G401.6 (cell line): ENCODE measurements around the gene CAMKV.
"Not testable (repeated sequence)": the region's sequence is repeated elsewhere in the genome, so short reads cannot be mapped to it uniquely, and the experiment has no call there.

Source experiments
- FAIRE-seq: peaks from 2 replicates; lab custom pipeline; 2012; peaks lifted over from hg19 to GRCh38; lab: Jason Lieb, UNC

The CAMKV gene

GRCh38 chr3:49845694-49846093 lies 24.0 kb downstream of the CAMKV start:
- no peak for FAIRE-seq

DNA sequence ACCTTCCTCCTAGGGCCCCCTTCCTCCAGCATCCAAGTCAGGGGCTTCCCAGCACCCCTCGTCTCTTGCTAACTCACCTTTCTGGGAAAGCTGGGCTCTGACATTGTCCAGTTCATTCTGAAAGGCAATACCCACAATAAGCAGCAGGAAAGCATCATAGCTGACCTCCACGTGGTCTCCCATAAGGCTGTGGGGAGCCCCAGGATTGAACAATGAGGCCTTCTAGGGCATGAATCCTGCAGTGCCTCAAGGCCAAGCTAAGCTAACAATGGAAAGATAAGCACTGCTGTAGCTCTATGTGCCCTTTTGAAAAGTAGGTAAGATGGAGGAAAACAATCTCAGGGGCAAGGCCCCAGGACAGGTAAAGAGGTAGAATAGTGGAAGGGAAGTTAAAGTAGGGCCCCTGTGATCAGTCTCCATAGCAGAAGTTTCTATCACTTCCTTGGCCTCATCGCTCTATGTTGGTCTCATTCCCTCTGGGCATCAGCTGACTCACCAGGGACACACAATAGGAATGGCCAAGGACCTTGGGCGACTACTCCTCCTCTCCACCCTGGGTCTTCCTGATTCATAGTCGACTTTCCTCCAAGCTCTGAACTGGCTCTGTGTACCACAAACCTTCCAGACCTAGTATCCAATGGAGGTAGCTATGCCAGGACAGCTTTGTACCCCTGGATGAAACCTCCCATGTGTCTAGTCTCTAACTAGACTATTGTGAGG lies 25.1 kb downstream of the CAMKV start:
- no peak for FAIRE-seq

- no peak for FAIRE-seq
These were observed 26.7 kb downstream of the CAMKV start for GRCh38 chr3:49842843-49843517.

DNA sequence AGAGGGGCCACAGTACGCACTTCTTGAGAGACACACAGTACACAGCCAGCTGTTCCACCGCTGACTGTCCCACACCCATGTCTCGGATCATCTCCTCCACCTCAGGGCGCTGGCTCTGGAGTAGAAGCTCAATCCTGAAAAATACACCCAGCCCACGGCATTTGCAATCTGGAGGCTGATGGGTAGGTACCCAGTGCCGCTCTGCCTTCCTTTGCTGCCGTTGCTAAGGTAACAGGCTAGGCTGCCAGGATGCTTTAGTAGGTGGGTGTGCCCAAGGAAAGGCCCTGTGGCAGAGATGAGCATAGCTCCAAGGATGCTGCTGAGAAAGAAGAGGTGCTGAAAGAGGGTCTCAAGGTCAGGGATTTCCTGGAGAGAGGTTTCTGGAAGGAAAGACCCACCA lies 27.9 kb downstream of the CAMKV start:
- FAIRE-seq: no peak

DNA sequence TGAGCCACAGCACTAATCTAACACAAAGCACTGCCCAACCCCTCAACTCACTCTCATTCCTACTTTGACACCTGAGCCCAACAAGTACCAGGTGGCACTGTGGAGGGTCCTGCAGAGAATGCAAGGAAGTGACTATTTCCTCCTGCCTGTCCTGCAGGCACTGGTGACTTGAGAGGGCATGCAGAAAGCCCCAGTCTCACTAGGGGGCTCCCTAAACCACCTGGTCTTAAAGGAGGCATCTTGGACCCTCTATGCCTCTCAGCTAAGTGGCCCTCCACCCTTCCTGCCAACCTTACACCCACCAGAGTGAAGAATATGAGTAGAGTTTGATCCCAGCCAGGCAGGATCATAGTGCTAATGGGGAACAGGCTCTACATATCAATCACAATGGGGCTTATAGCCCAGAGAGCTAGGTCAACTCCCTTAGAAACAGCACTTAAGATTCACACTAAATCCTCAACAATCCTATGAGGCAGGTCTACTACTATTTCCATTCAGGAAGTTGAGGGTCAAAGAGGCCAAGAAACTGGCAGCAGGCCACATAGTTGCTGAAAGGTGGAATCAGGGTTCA lies 28.5 kb downstream of the CAMKV start:
- no peak for FAIRE-seq

GRCh38 chr3:49840388-49840787 lies 29.3 kb downstream of the CAMKV start:
- no peak for FAIRE-seq

GRCh38 chr3:49839193-49839809 lies 30.4 kb downstream of the CAMKV start:
- peak; percentile 85 for FAIRE-seq

GRCh38 chr3:49831341-49831740 lies 38.4 kb downstream of the CAMKV start:
- FAIRE-seq: no peak

GRCh38 chr3:49826016-49826415 lies 43.7 kb downstream of the CAMKV start:
- FAIRE-seq: no peak

DNA sequence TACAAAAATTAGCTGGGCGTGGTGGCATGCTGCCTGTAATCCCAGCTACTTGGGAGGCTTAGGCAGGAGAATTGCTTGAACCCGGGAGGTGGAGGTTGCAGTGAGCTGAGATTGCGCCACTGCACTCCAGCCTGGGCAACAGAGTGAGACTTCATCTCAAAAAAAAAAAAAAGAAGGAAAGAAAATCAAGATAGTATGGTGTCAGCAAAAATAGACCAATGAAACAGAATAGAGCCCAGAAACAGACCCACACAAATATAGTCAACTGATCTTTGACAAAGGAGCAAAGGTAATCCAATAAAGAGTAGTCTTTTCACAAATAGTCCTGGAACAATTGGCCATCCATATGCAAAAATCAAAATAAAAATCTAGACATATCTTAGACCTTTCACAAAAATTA lies 46.6 kb downstream of the CAMKV start:
- not testable (repeated sequence) for FAIRE-seq

DNA sequence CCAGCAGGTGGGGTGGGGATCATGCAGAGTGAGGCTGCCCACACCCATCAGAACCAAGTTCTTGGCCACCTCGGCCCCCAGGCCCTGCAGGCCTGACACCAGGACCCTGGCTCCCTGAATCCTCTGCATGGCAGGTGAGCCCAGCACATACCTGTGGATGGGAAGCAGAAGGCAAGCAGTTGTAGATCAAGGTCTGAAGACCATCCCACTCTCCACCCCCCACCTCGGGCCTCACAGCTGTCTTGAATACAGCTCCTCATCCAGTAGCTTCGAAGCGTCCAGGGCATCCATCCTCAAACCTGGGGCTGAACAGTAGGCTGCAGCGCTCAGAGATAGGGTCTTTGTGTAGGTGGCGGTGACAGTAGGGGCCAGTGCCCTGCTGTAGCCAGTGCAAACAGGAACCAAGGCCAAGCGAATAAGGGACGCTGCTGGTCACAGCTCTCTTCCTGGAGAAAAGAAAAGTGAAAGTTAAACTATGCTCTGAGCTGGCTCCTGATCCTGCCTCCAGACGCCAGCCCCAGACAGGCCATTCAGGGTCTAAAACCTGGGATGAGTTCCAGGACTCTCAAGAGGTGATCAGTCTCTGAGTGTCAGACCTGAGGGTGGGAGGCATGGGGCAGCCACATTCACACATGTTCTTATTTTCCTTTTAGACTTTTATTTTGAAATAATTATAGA lies 56.1 kb downstream of the CAMKV start, which contains the start of gene UBA7:
Gene UBA7, minus strand, starts transcription at position 457 of the 678 bp plus-strand sequence. Its CDS starts 166 bp downstream, at position 291.
- no peak for FAIRE-seq

- no peak for FAIRE-seq
These were observed 56.7 kb downstream of the CAMKV start for GRCh38 chr3:49812916-49813496.
